HEK293 (cell line): ENCODE data around the gene ELOVL1.

Source experiments
- AEBP2 ChIP-seq: fragments of 450-650 bp; formaldehyde crosslinking; IDR thresholded peaks from 2 replicates; pipeline ENCODE4 v1.5.1; 2016; ENCODE audit warnings: missing biosample characterization, missing genetic modification characterization, borderline replicate concordance
- CTCF ChIP-seq: fragments of 450-650 bp; formaldehyde crosslinking; IDR thresholded peaks from 2 replicates; pipeline ENCODE4 v1.5.1; 2016; ENCODE audit warnings: missing biosample characterization, missing genetic modification characterization
- GLI4 ChIP-seq: fragments of 450-650 bp; formaldehyde crosslinking; IDR thresholded peaks from 2 replicates; pipeline ENCODE4 v1.5.1; 2016; ENCODE audit warnings: missing biosample characterization, missing genetic modification characterization
- IKZF3 ChIP-seq: fragments of 450-650 bp; IDR thresholded peaks from 2 replicates; pipeline ENCODE4 v1.5.0; 2018; ENCODE audit warnings: missing biosample characterization, mild to moderate bottlenecking, missing genetic modification characterization, moderate library complexity
- KLF10 ChIP-seq: fragments of 450-650 bp; IDR thresholded peaks from 2 replicates; pipeline ENCODE4 v1.5.1; 2018; ENCODE audit warnings: missing biosample characterization, mild to moderate bottlenecking, missing genetic modification characterization
- REPIN1 ChIP-seq: fragments of 450-650 bp; formaldehyde crosslinking; IDR thresholded peaks from 2 replicates; pipeline ENCODE4 v1.5.1; 2017; ENCODE audit warnings: missing biosample characterization, missing genetic modification characterization, low read depth
- REST ChIP-seq: fragments of 450-650 bp; formaldehyde crosslinking; IDR thresholded peaks from 2 replicates; pipeline ENCODE4 v1.5.1; 2016; ENCODE audit warnings: missing biosample characterization, missing genetic modification characterization
- ZBTB8A ChIP-seq: fragments of 450-650 bp; formaldehyde crosslinking; IDR thresholded peaks from 2 replicates; pipeline ENCODE4 v1.5.1; 2016; ENCODE audit warnings: missing biosample characterization, missing genetic modification characterization
- ZFP37 ChIP-seq: fragments of 450-650 bp; formaldehyde crosslinking; IDR thresholded peaks from 2 replicates; pipeline ENCODE4 v1.5.1; 2016; ENCODE audit warnings: missing biosample characterization, missing genetic modification characterization
- ZNF138 ChIP-seq: fragments of 450-650 bp; formaldehyde crosslinking; IDR thresholded peaks from 2 replicates; pipeline ENCODE4 v1.5.1; 2016; ENCODE audit warnings: missing biosample characterization, missing genetic modification characterization, borderline replicate concordance
- ZNF169 ChIP-seq: fragments of 450-650 bp; formaldehyde crosslinking; IDR thresholded peaks from 2 replicates; pipeline ENCODE4 v1.5.1; 2016; ENCODE audit warnings: missing biosample characterization, missing genetic modification characterization
- ZNF223 ChIP-seq: fragments of 450-650 bp; formaldehyde crosslinking; IDR thresholded peaks from 2 replicates; pipeline ENCODE4 v1.5.1; 2016; ENCODE audit warnings: missing biosample characterization, missing genetic modification characterization
- ZNF248 ChIP-seq: fragments of 450-650 bp; formaldehyde crosslinking; IDR thresholded peaks from 2 replicates; pipeline ENCODE4 v1.5.1; 2017; ENCODE audit warnings: missing biosample characterization, missing genetic modification characterization
- ZNF426 ChIP-seq: fragments of 450-650 bp; formaldehyde crosslinking; IDR thresholded peaks from 2 replicates; pipeline ENCODE4 v1.5.1; 2017; ENCODE audit warnings: missing biosample characterization, missing genetic modification characterization, mild to moderate bottlenecking, inconsistent platforms, moderate library complexity
- ZNF555 ChIP-seq: fragments of 450-650 bp; formaldehyde crosslinking; conservative IDR thresholded peaks from 2 replicates; pipeline ENCODE4 v1.5.1; 2017; ENCODE audit warnings: missing biosample characterization, mild to moderate bottlenecking, missing genetic modification characterization, inconsistent platforms
- ZNF600 ChIP-seq: fragments of 450-650 bp; formaldehyde crosslinking; IDR thresholded peaks from 2 replicates; pipeline ENCODE4 v1.5.1; 2016; ENCODE audit warnings: missing biosample characterization, missing genetic modification characterization
- ZNF610 ChIP-seq: fragments of 450-650 bp; formaldehyde crosslinking; IDR thresholded peaks from 2 replicates; pipeline ENCODE4 v1.5.1; 2016; ENCODE audit warnings: missing biosample characterization, missing genetic modification characterization, borderline replicate concordance
- ZNF621 ChIP-seq: fragments of 450-650 bp; formaldehyde crosslinking; IDR thresholded peaks from 2 replicates; pipeline ENCODE4 v1.5.1; 2017; ENCODE audit warnings: missing biosample characterization, missing genetic modification characterization
- ZNF629 ChIP-seq: fragments of 450-650 bp; formaldehyde crosslinking; IDR thresholded peaks from 2 replicates; pipeline ENCODE4 v1.5.1; 2017; ENCODE audit warnings: missing biosample characterization, missing genetic modification characterization
- ZNF776 ChIP-seq: fragments of 450-650 bp; formaldehyde crosslinking; IDR thresholded peaks from 2 replicates; pipeline ENCODE4 v1.5.0; 2017; ENCODE audit warnings: missing biosample characterization, missing genetic modification characterization, borderline replicate concordance
- ZNF837 ChIP-seq: fragments of 450-650 bp; formaldehyde crosslinking; IDR thresholded peaks from 2 replicates; pipeline ENCODE4 v1.5.1; 2016; ENCODE audit warnings: missing biosample characterization, missing genetic modification characterization
- TF ChIP-seq, protein P1 (sequence below): fragments of 450-650 bp; formaldehyde crosslinking; IDR thresholded peaks from 2 replicates; pipeline ENCODE4 v1.5.1; 2017; ENCODE audit warnings: missing biosample characterization, missing genetic modification characterization
- TF ChIP-seq, protein P2 (sequence below): fragments of 450-650 bp; formaldehyde crosslinking; conservative IDR thresholded peaks from 2 replicates; pipeline ENCODE4 v1.5.1; 2016; ENCODE audit warnings: low read depth, missing biosample characterization, missing genetic modification characterization
- TF ChIP-seq, protein P3 (sequence below): fragments of 450-650 bp; formaldehyde crosslinking; IDR thresholded peaks from 2 replicates; pipeline ENCODE4 v1.5.1; 2016; ENCODE audit warnings: missing biosample characterization, missing genetic modification characterization

Gene ELOVL1

DNA sequence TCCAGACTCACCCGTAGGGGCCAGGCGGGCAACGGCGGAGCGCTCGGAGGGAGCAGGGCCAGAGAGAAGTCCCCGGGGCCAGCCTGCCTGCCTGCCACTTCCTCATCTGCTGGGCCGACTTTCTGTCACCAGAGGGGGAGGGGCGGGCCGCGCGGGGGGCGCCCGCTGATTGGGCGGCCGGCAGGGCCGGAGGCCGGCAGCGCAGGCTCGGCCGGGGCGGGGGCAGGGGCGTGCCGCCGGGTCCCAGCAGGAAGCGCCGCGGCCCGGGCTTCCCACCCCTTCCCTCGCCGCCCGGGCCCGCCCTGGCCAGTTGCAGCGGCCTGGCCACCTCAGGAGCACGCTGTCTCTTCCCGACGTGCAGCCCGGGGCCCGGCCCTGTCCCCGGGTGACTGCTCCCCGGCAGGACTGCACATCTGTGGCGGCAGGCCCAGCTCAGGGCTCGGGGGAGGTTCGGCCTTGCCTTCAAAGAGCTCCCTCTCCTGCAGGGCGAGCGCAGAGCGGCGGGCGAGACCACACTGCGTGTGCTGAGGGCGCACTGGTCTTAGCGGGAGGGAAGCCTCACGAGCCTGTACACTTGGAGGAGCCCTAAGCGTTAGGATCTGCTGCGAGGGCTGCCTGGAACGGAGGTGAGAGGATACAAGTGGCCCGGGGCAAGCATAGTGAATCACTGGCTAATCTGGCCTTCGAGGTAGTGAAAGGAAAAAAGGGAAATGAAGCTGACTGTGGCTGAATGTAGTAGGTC lies at the start of gene ELOVL1 (continued):
- TF ChIP-seq ZNF223 (tag by site-specific recombination) (no peak), REPIN1 (tag by site-specific recombination) (no peak), CTCF (tag by site-specific recombination) (peak; percentile 94), ZNF610 (tag by site-specific recombination) (peak; percentile 73; the same call in 1 of the 2 replicates), ZNF169 (tag by site-specific recombination) (no peak), ZNF426 (tag by site-specific recombination) (no peak), ZNF776 (tag by site-specific recombination) (no peak), ZNF248 (no peak), ZNF555 (tag by site-specific recombination) (no peak), ZNF629 (tag by site-specific recombination) (peak; percentile 58), ZNF621 (tag by site-specific recombination) (no peak), IKZF3 (peak; percentile 69), ZBTB8A (tag by site-specific recombination) (peak; percentile 91), KLF10 (tag by site-specific recombination) (peak; percentile 87), ZNF837 (tag by site-specific recombination) (no peak), GLI4 (tag by site-specific recombination) (no peak), ZNF138 (no peak), ZNF600 (tag by site-specific recombination) (peak; percentile 99), ZFP37 (tag by site-specific recombination) (peak; percentile 87), REST (tag by site-specific recombination) (no peak), AEBP2 (tag by site-specific recombination) (no peak)
- TF ChIP-seq, protein P1, sequence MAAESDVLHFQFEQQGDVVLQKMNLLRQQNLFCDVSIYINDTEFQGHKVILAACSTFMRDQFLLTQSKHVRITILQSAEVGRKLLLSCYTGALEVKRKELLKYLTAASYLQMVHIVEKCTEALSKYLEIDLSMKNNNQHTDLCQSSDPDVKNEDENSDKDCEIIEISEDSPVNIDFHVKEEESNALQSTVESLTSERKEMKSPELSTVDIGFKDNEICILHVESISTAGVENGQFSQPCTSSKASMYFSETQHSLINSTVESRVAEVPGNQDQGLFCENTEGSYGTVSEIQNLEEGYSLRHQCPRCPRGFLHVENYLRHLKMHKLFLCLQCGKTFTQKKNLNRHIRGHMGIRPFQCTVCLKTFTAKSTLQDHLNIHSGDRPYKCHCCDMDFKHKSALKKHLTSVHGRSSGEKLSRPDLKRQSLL (tag by site-specific recombination) = no peak
- TF ChIP-seq, protein P2, sequence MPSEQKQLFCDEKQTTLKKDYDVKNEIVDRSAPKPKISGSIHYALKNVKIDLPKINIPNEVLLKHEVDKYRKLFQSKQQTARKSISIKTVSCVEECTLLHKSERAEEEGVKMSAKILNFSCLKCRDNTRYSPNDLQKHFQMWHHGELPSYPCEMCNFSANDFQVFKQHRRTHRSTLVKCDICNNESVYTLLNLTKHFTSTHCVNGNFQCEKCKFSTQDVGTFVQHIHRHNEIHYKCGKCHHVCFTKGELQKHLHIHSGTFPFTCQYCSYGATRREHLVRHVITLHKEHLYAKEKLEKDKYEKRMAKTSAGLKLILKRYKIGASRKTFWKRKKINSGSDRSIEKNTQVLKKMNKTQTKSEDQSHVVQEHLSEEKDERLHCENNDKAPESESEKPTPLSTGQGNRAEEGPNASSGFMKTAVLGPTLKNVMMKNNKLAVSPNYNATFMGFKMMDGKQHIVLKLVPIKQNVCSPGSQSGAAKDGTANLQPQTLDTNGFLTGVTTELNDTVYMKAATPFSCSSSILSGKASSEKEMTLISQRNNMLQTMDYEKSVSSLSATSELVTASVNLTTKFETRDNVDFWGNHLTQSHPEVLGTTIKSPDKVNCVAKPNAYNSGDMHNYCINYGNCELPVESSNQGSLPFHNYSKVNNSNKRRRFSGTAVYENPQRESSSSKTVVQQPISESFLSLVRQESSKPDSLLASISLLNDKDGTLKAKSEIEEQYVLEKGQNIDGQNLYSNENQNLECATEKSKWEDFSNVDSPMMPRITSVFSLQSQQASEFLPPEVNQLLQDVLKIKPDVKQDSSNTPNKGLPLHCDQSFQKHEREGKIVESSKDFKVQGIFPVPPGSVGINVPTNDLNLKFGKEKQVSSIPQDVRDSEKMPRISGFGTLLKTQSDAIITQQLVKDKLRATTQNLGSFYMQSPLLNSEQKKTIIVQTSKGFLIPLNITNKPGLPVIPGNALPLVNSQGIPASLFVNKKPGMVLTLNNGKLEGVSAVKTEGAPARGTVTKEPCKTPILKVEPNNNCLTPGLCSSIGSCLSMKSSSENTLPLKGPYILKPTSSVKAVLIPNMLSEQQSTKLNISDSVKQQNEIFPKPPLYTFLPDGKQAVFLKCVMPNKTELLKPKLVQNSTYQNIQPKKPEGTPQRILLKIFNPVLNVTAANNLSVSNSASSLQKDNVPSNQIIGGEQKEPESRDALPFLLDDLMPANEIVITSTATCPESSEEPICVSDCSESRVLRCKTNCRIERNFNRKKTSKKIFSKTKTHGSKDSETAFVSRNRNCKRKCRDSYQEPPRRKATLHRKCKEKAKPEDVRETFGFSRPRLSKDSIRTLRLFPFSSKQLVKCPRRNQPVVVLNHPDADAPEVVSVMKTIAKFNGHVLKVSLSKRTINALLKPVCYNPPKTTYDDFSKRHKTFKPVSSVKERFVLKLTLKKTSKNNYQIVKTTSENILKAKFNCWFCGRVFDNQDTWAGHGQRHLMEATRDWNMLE (tag by site-specific recombination) = no peak
- TF ChIP-seq, protein P3, sequence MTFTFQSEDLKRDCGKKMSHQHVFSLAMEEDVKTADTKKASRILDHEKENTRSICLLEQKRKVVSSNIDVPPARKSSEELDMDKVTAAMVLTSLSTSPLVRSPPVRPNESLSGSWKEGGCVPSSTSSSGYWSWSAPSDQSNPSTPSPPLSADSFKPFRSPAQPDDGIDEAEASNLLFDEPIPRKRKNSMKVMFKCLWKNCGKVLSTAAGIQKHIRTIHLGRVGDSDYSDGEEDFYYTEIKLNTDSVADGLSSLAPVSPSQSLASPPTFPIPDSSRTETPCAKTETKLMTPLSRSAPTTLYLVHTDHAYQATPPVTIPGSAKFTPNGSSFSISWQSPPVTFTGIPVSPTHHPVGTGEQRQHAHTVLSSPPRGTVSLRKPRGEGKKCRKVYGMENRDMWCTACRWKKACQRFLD (tag by site-specific recombination) = no peak
